Kidney glomerular epithelial cell (primary cell): ENCODE measurements around the gene PTPRG.
"Not testable (repeated sequence)": the region's sequence is repeated elsewhere in the genome, so short reads cannot be mapped to it uniquely, and the experiment has no call there.

Experiments used
- DNase-seq: peaks from one replicate; lab custom pipeline; 2025; lab: John Stamatoyannopoulos, UW

PTPRG gene

GRCh38 chr3:61685755-61686154, 124.4 kb downstream of the PTPRG start:
- no peak for DNase-seq

GRCh38 chr3:61686228-61686648, 124.9 kb downstream of the PTPRG start:
- no peak for DNase-seq

- DNase-seq = no peak
These were observed 125.8 kb downstream of the PTPRG start for GRCh38 chr3:61687206-61687605.

GRCh38 chr3:61687663-61688306, 126.4 kb downstream of the PTPRG start:
- no peak for DNase-seq

GRCh38 chr3:61688307-61688984, 127.1 kb downstream of the PTPRG start:
- no peak for DNase-seq

- no peak for DNase-seq
These were observed 128.6 kb downstream of the PTPRG start for GRCh38 chr3:61690016-61690415.

- DNase-seq = no peak
These were observed 130.1 kb downstream of the PTPRG start for GRCh38 chr3:61691466-61691865.

GRCh38 chr3:61697301-61697700, 135.9 kb downstream of the PTPRG start:
- no peak for DNase-seq

GRCh38 chr3:61698278-61699072, 137.1 kb downstream of the PTPRG start:
- not testable (repeated sequence) for DNase-seq

GRCh38 chr3:61699622-61700021, 138.3 kb downstream of the PTPRG start:
- DNase-seq = no peak

GRCh38 chr3:61701011-61701410, 139.6 kb downstream of the PTPRG start:
- no peak for DNase-seq

GRCh38 chr3:61702453-61702852, 141.1 kb downstream of the PTPRG start:
- no peak for DNase-seq

GRCh38 chr3:61704807-61705206, 143.4 kb downstream of the PTPRG start:
- DNase-seq = no peak

GRCh38 chr3:61707492-61707891, 146.1 kb downstream of the PTPRG start:
- DNase-seq = no peak

GRCh38 chr3:61710920-61711319, 149.5 kb downstream of the PTPRG start:
- not testable (repeated sequence) for DNase-seq

GRCh38 chr3:61714225-61714624, 152.9 kb downstream of the PTPRG start:
- DNase-seq = no peak

GRCh38 chr3:61715886-61716527, 154.6 kb downstream of the PTPRG start:
- no peak for DNase-seq

- not testable (repeated sequence) for DNase-seq
These were observed 155.3 kb downstream of the PTPRG start for GRCh38 chr3:61716693-61717092.

GRCh38 chr3:61718565-61718964, 157.2 kb downstream of the PTPRG start:
- no peak for DNase-seq

GRCh38 chr3:61719278-61719977, 158.1 kb downstream of the PTPRG start:
- DNase-seq = no peak

- DNase-seq = no peak
These were observed 161.7 kb downstream of the PTPRG start for GRCh38 chr3:61723038-61723437.

- DNase-seq = no peak
These were observed 162.8 kb downstream of the PTPRG start for GRCh38 chr3:61724183-61724582.
